Thymus (tissue), 11 donors: ENCODE measurements around the gene PTCHD1. TPM values are rescaled to one million over a fixed set of nuclear protein-coding genes. Genes with fewer than 3 reads are reported as not detected.

Experiments
- DNase-seq, 9 donors: peaks; one replicate each; pipeline ENCODE4 v3.0.0-alpha.2; 2013; ENCODE audit warnings: low spot score in 9 of 9, low read depth in 6 of 9, missing footprints in 1 of 9
- H3K27ac ChIP-seq, 2 donors: one replicate each; pipeline ENCODE4 v1.5.1; 2013; ENCODE audit warnings: control low read depth in 1 of 2, low read depth in 1 of 2, low read length in 1 of 2, mild to moderate bottlenecking in 1 of 2, moderate library complexity in 1 of 2
- H3K27me3 ChIP-seq, 2 donors: one replicate each; pipeline ENCODE4 v1.5.1; 2013; ENCODE audit warnings: low read length in 1 of 2; ENCODE audit not compliant: control insufficient read depth in 2 of 2, insufficient read depth in 1 of 2
- H3K36me3 ChIP-seq, 2 donors: one replicate each; pipeline ENCODE4 v1.5.1; 2013; ENCODE audit warnings: low read length in 1 of 2, mild to moderate bottlenecking in 1 of 2, moderate library complexity in 1 of 2; ENCODE audit not compliant: control insufficient read depth in 2 of 2, insufficient read depth in 2 of 2
- H3K4me1 ChIP-seq, 2 donors: one replicate each; pipeline ENCODE4 v1.5.1; 2013; ENCODE audit warnings: low read length in 2 of 2; ENCODE audit not compliant: control insufficient read depth in 2 of 2, insufficient read depth in 2 of 2
- H3K4me3 ChIP-seq, 2 donors: one replicate each; pipeline ENCODE4 v1.5.1; 2013; ENCODE audit warnings: low read length in 2 of 2, control low read depth in 1 of 2, mild to moderate bottlenecking in 1 of 2
- H3K9me3 ChIP-seq, 2 donors: one replicate each; pipeline ENCODE4 v1.5.1; 2013; ENCODE audit warnings: low read length in 1 of 2, mild to moderate bottlenecking in 1 of 2; ENCODE audit not compliant: control insufficient read depth in 2 of 2, insufficient read depth in 1 of 2
- WGBS: extraction: QIAGEN DNeasy Blood & Tissue Kit; methylation state at CpG from one replicate; pipeline ENCODE4 v1.1.7; 2013; 5-methylcytosine and 5-hydroxymethylcytosine counted together
- polyA plus RNA-seq: library from polyadenylated mRNA; stranded (reverse); fragments of 200-250 nt; gene quantifications from one replicate; pipeline ENCODE4 v1.2.3, GENCODE V29; 2013
- total RNA-seq: library from RNA; stranded (reverse); fragments of 120-200 nt; gene quantifications from one replicate; pipeline ENCODE4 v1.2.4, GENCODE V29; 2013
- donor health status: healthy.

The PTCHD1 gene
- total and polyA plus RNA-seq, 2 donors = 0.09 to 0.16 TPM

DNA sequence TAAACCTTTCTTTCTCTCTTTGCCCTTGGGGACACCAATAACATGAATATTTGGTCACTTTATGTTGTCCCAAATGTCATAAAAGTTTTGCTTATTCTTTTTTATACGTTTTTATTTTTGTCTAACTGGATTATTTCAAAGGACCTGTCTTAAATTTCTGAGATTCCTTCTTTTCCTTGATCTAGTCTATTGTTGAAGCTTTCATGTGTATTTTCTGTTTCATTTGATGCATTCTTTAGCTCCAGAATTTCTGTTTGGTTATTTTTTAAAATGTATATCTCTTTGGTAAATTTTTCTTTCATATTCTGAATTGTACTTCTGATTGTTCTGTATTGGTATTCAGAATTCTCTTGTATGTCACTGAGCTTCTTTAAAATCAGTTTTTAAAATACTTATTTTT is 88.3 kb downstream of the PTCHD1 start:
- whole genome bisulfite sequencing = 91% methylated on average over 1 of the region's 1 CpG
- Histone ChIP-seq H3K4me1 (no peaks in the 10 kb centered on the region), H3K27ac (no peak overlapping the region), H3K27me3 (no peaks in the 10 kb centered on the region), H3K36me3 (no peaks in the 10 kb centered on the region), H3K4me3 (no peak overlapping the region), H3K9me3 (no peaks in the 10 kb centered on the region)
- DNase-seq = no peak

DNA sequence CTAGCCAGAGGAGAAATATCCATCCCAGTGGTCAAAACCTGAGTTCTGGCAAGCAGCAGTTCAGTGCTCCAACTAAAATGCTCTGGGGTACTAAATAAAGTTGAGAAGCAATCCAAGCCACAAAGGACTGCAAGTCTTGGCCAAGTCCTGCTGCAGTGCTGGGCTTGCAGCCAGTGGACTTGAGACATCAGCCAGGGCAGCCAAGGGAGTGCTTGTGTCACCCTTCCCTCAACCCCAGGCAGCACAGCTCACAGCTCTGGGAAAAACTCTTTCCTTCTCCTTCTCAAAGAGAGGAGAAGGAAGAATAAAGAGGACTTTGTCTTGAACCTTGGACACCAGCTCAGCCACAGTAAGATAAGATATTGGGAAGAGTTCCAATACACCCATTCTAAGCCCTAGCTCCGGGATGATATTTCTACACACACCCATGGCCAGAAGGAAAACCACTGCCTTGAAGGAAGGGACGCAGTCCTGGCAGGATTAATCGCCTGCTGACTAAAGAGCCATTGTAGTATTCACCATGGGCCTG is 99.8 kb downstream of the PTCHD1 start:
- WGBS = 94% methylated on average over 3 of the region's 3 CpGs
- H3K9me3 ChIP-seq = peaks cover 0 to 5% of the 10 kb centered on the region in 2 donors
- H3K4me3 ChIP-seq = no peak overlapping the region
- H3K36me3 ChIP-seq = no peaks in the 10 kb centered on the region
- DNase-seq = peak in 1 of 9 donors; percentile 0
- no peaks in the 10 kb centered on the region for H3K4me1 ChIP-seq
- no peak overlapping the region for H3K27ac ChIP-seq
- H3K27me3 ChIP-seq = no peaks in the 10 kb centered on the region

DNA sequence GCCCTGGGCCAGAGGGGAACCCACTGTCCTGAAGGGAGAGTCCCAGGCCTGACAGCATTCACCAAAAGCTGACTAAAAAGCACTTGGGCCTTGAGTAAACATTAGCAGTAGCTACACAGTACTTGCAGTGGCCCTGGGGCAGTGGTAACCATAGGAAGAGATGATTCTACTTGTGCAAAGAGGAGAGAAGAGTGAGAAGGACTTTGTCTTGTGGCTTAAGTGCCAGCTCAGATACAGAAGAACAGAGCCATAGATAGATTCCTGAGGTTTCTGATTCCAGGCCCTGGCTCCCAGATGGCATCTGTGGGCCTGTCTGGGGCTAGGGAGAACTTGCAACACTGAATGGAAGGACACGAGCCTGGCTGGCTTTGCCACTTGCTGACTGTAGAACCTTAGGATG is 100.5 kb downstream of the PTCHD1 start:
- H3K36me3 ChIP-seq = no peaks in the 10 kb centered on the region
- H3K27ac ChIP-seq = no peak overlapping the region
- no peaks in the 10 kb centered on the region for H3K4me1 ChIP-seq
- DNase-seq = no peak
- 100% methylated on average over 1 of the region's 1 CpG for WGBS
- peaks cover 0 to 3% of the 10 kb centered on the region in 2 donors for H3K9me3 ChIP-seq
- H3K4me3 ChIP-seq = no peak overlapping the region
- H3K27me3 ChIP-seq = no peaks in the 10 kb centered on the region

DNA sequence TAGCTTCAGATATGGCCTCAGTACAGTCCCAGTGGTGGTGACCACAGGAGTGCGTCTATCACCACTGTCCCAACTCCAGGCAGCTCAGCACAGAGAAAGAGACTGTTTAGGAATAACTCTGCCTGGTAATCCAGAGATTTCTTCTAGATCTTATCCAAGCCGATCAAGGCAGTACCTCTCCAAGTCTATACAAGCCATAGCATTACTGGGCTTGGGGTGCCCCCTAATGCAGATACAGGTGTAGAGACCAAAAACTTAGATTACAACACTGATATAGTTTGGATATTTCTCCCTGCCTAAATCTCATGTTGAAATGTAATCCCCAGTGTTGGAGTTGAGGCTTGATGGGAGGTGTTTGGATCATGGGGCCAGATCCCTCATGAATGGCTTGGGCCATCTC is 100.9 kb downstream of the PTCHD1 start:
- Histone ChIP-seq H3K27me3 (no peaks in the 10 kb centered on the region), H3K9me3 (no peaks in the 10 kb centered on the region), H3K36me3 (no peaks in the 10 kb centered on the region), H3K4me3 (no peak overlapping the region), H3K27ac (no peak overlapping the region), H3K4me1 (no peaks in the 10 kb centered on the region)
- DNase-seq = no peak
- WGBS = 93% methylated on average over 2 of the region's 2 CpGs

DNA sequence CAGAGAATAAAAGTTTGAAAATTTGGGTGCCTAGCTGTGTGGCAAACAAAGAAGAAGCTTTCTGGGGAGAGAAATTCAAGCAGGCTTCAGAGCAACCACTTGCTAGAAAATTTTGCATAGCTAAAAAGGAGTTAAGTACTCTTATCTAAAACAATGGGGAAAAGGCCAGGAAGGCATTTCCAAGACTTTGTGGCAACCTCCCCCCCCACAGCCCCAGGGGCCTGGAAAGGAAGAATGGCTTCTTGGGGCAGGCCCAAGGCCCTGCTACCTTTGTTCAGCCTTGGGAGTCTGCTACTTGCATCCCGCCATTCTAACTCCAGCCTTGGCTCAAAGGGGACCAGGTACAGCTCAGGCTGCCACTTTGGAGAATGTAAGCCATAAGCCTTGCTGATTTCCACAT is 102.2 kb downstream of the PTCHD1 start:
- no peaks in the 10 kb centered on the region for H3K27me3 ChIP-seq
- WGBS = 100% methylated on average over 1 of the region's 1 CpG
- H3K27ac ChIP-seq = no peak overlapping the region
- no peaks in the 10 kb centered on the region for H3K36me3 ChIP-seq
- no peak for DNase-seq
- no peaks in the 10 kb centered on the region for H3K4me1 ChIP-seq
- no peaks in the 10 kb centered on the region for H3K9me3 ChIP-seq
- H3K4me3 ChIP-seq = no peak overlapping the region

DNA sequence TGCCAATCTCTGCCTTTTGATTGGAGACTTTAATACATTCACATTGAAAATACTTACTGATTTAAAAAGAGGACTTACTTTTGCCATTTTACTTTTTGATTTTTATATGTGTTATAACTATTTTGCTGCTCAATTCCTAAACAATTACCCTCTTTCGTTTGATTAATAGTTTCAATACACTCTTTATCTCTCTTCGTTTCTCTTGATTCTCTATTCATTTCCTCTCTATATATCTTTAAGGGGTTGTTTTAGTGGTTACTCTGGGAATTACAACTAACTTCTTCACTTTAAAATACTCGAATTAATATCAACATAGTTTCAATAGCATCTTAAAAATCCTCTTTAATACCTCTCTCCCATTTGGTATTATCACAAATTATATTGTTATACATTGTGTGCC is 116.6 kb downstream of the PTCHD1 start:
- 84% methylated on average over 3 of the region's 3 CpGs for WGBS
- no peaks in the 10 kb centered on the region for H3K36me3 ChIP-seq
- H3K27ac ChIP-seq = no peak overlapping the region
- H3K27me3 ChIP-seq = no peaks in the 10 kb centered on the region
- no peak for DNase-seq
- H3K4me3 ChIP-seq = no peak overlapping the region
- no peaks in the 10 kb centered on the region for H3K9me3 ChIP-seq
- H3K4me1 ChIP-seq = no peaks in the 10 kb centered on the region
